ENCODE data around the gene ABI3BP. TPM values are rescaled to one million over a fixed set of nuclear protein-coding genes. Genes with fewer than 3 reads are reported as not detected.

Gene ABI3BP
- total RNA-seq, 4 donors from 2014 or later, result 6.2 to 68.7 (median 18.8) TPM

- 35 to 43% methylated on average over 3 of the region's 3 CpGs for WGBS, 2 donors
- intact Hi-C loops (cut with DNase I), result no loop called here
- H3K4me1 ChIP-seq, result peaks cover 9 to 35% (median 11%) of the 10 kb centered on the region in 3 donors
- no peaks in the 10 kb centered on the region for H3K36me3 ChIP-seq
- TF ChIP-seq, protein P1, sequence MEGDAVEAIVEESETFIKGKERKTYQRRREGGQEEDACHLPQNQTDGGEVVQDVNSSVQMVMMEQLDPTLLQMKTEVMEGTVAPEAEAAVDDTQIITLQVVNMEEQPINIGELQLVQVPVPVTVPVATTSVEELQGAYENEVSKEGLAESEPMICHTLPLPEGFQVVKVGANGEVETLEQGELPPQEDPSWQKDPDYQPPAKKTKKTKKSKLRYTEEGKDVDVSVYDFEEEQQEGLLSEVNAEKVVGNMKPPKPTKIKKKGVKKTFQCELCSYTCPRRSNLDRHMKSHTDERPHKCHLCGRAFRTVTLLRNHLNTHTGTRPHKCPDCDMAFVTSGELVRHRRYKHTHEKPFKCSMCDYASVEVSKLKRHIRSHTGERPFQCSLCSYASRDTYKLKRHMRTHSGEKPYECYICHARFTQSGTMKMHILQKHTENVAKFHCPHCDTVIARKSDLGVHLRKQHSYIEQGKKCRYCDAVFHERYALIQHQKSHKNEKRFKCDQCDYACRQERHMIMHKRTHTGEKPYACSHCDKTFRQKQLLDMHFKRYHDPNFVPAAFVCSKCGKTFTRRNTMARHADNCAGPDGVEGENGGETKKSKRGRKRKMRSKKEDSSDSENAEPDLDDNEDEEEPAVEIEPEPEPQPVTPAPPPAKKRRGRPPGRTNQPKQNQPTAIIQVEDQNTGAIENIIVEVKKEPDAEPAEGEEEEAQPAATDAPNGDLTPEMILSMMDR (IDR thresholded peaks at IDR 0.05), result no peak
- TF ChIP-seq POLR2A (IDR thresholded peaks at IDR 0.05), result no peak
- H3K27me3 ChIP-seq, result peaks cover 0 to 5% (median 0%) of the 10 kb centered on the region in 4 donors
- DNase-seq, result no peak
- H3K27ac ChIP-seq, result peak overlapping the region in 1 of 4 donors; percentile 30
- H3K9me3 ChIP-seq, result no peaks in the 10 kb centered on the region
- no peak overlapping the region for H3K4me3 ChIP-seq
These were observed 286.9 kb downstream of the ABI3BP start for GRCh38 chr3:100706365-100706764.

- intact Hi-C loops (cut with DNase I), result no loop called here
- Histone ChIP-seq H3K27ac (no peak overlapping the region), H3K27me3 (peaks cover 0 to 5% (median 0%) of the 10 kb centered on the region in 4 donors), H3K4me1 (peaks cover 0 to 22% (median 3%) of the 10 kb centered on the region in 3 donors), H3K4me3 (no peak overlapping the region), H3K9me3 (no peaks in the 10 kb centered on the region), H3K36me3 (no peaks in the 10 kb centered on the region)
- 70 to 80% methylated on average over 4 of the region's 4 CpGs for WGBS, 2 donors
- TF ChIP-seq, protein P1 (IDR thresholded peaks at IDR 0.05), result no peak
- TF ChIP-seq POLR2A (IDR thresholded peaks at IDR 0.05), result no peak
- no peak for DNase-seq
These were observed 289.4 kb downstream of the ABI3BP start for GRCh38 chr3:100703865-100704264.

GRCh38 chr3:100702980-100703345 lies 290.3 kb downstream of the ABI3BP start:
- Histone ChIP-seq H3K36me3 (no peaks in the 10 kb centered on the region), H3K4me1 (peaks cover 0 to 16% (median 3%) of the 10 kb centered on the region in 3 donors), H3K27ac (no peak overlapping the region), H3K27me3 (peaks cover 0 to 5% (median 0%) of the 10 kb centered on the region in 4 donors), H3K4me3 (no peak overlapping the region), H3K9me3 (no peaks in the 10 kb centered on the region)
- DNase-seq, result no peak
- intact Hi-C loops (cut with DNase I), result no loop called here
- TF ChIP-seq POLR2A (IDR thresholded peaks at IDR 0.05), result no peak
- WGBS, 2 donors, result 83 to 85% methylated on average over 5 of the region's 5 CpGs

DNA sequence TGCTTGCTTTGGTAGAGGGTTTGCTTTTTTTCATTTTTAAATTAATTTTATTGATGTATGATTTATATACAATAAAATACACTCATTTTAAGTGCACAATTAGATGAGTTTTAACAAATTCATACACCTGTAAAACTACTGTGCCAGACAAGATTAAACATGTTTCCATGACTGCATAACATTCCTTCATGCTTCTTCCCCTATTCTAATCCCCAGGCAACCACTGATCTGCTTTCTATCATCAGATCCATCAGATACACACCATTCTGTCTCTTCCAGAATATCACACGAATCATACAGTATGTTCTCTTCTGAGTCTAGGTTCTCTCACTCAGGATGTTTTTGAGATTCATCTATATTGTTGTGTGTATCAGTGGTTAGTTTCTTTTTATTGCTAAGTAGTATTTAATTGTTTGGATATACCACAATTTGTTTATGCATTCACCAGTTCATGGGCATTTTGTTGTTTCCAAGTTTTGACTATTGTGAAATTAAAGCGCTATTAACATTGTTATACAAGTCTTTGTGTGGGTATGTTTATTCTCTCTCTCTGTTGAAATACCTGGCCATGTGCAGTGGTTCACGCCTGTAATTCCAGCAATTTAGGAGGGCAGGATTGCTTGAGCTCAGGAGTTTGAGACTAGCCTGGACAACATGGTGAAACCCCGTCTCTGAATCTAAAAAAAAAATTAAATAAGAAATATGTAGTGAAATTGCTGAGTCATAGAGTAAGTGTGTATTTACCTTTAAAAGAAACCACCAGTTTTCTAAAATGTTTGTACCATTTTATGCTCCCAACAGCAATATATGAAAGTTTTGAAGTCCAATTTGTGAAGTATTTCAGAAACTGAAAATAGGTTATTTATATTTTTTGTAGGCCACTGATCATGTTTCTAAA lies 290.9 kb downstream of the ABI3BP start:
- H3K4me3 ChIP-seq, result no peak overlapping the region
- peaks cover 0 to 5% (median 0%) of the 10 kb centered on the region in 4 donors for H3K27me3 ChIP-seq
- TF ChIP-seq POLR2A (IDR thresholded peaks at IDR 0.05), result no peak
- TF ChIP-seq, protein P1 (IDR thresholded peaks at IDR 0.05), result no peak
- DNase-seq, result no peak
- H3K9me3 ChIP-seq, result no peaks in the 10 kb centered on the region
- peaks cover 0 to 16% (median 3%) of the 10 kb centered on the region in 3 donors for H3K4me1 ChIP-seq
- no peaks in the 10 kb centered on the region for H3K36me3 ChIP-seq
- intact Hi-C loops (cut with DNase I), result no loop called here
- no peak overlapping the region for H3K27ac ChIP-seq
- WGBS, 2 donors, result 45 to 49% methylated on average over 4 of the region's 4 CpGs

- Histone ChIP-seq H3K9me3 (no peaks in the 10 kb centered on the region), H3K36me3 (no peaks in the 10 kb centered on the region), H3K27ac (no peak overlapping the region), H3K4me1 (peaks cover 0 to 16% (median 3%) of the 10 kb centered on the region in 3 donors), H3K4me3 (no peak overlapping the region), H3K27me3 (peaks cover 0 to 5% (median 0%) of the 10 kb centered on the region in 4 donors)
- DNase-seq, result no peak
- intact Hi-C loops (cut with DNase I), result no loop called here
- 77 to 92% methylated on average over 5 of the region's 5 CpGs for WGBS, 2 donors
- no peak for TF ChIP-seq POLR2A (IDR thresholded peaks at IDR 0.05)
- TF ChIP-seq, protein P1 (IDR thresholded peaks at IDR 0.05), result no peak
These were observed 292.5 kb downstream of the ABI3BP start for GRCh38 chr3:100700708-100701107.

Small RNA genes lying within 50 kb of the gene (small RNA-seq; reads per million reads assigned to genes)
- 0 reads per million in 4 donors for gene RNU6-865P
